Calu3 (cell line): Measurements from ENCODE around the gene PLEKHB2. TPM values are rescaled to one million over a fixed set of nuclear protein-coding genes. Genes with fewer than 3 reads are reported as not detected.

Experiments used
- BruUV-seq: library from RNA; stranded (reverse); fragments of 400-500 nt; replicated peaks from 2 replicates; lab custom pipeline; 2021; lab: Mats Ljungman, UMichigan
- CTCF ChIA-PET: fragments of 300-600 bp; sonication (Branson Sonifier 250); formaldehyde crosslinking; loops from one replicate; lab custom pipeline; 2022; ENCODE audit warnings: antibody characterized with exemption; lab: Charles Lee
- DNase-seq: peaks from one replicate; pipeline ENCODE4 v3.0.0; 2022
- H3K27ac Mint-ChIP-seq: one replicate; pipeline ENCODE4 v1.8.0; 2022; ENCODE audit warnings: mixed read lengths; ENCODE audit not compliant: unreplicated experiment
- H3K27me3 Mint-ChIP-seq: one replicate; pipeline ENCODE4 v1.8.0; 2022; ENCODE audit warnings: mixed read lengths; ENCODE audit not compliant: unreplicated experiment
- H3K36me3 Mint-ChIP-seq: one replicate; pipeline ENCODE4 v1.8.0; 2022; ENCODE audit warnings: mild to moderate bottlenecking, moderate library complexity, mixed read lengths; ENCODE audit not compliant: insufficient read depth, unreplicated experiment
- H3K4me1 Mint-ChIP-seq: one replicate; pipeline ENCODE4 v1.8.0; 2022; ENCODE audit warnings: mild to moderate bottlenecking, low read depth, mixed read lengths; ENCODE audit not compliant: unreplicated experiment
- H3K4me3 Mint-ChIP-seq: one replicate; pipeline ENCODE4 v1.8.0; 2022; ENCODE audit warnings: mild to moderate bottlenecking, low read depth, moderate library complexity, mixed read lengths; ENCODE audit not compliant: unreplicated experiment
- H3K9me3 Mint-ChIP-seq: one replicate; pipeline ENCODE4 v1.8.0; 2022; ENCODE audit warnings: low read depth, mixed read lengths; ENCODE audit not compliant: unreplicated experiment
- intact Hi-C: fragments of 100-400 bp; cut with micrococcal nuclease; formaldehyde crosslinking; loops from one replicate; pipeline ENCODE4 v1.10.0; 2022; ENCODE audit not compliant: unreplicated experiment
- total RNA-seq: library from RNA; stranded (reverse); gene quantifications from 2 replicates; pipeline ENCODE4 v1.2.3, GENCODE V29; 2022
- TF ChIP-seq, protein P1 (sequence below): fragments of 200-600 bp; IDR thresholded peaks from one replicate; pipeline ENCODE4 v1.8.0; 2022; ENCODE audit warnings: antibody characterized with exemption; ENCODE audit not compliant: unreplicated experiment

The PLEKHB2 gene
- total RNA-seq, 1 experiment from 2014 or later: 113 TPM

- H3K27ac Mint-ChIP-seq: peak within 1 kb of the TSS; percentile 80
- CTCF ChIA-PET: interaction anchor here (1.2 to 1.4 kb wide), 2 partner anchors 13 to 399 kb away, joined by 4 to 5 read pairs; partner anchors contain the start of gene MZT2A
- no peaks in the 10 kb centered on the region for H3K27me3 Mint-ChIP-seq
- DNase-seq: peak; percentile 92
- TF ChIP-seq, protein P1, sequence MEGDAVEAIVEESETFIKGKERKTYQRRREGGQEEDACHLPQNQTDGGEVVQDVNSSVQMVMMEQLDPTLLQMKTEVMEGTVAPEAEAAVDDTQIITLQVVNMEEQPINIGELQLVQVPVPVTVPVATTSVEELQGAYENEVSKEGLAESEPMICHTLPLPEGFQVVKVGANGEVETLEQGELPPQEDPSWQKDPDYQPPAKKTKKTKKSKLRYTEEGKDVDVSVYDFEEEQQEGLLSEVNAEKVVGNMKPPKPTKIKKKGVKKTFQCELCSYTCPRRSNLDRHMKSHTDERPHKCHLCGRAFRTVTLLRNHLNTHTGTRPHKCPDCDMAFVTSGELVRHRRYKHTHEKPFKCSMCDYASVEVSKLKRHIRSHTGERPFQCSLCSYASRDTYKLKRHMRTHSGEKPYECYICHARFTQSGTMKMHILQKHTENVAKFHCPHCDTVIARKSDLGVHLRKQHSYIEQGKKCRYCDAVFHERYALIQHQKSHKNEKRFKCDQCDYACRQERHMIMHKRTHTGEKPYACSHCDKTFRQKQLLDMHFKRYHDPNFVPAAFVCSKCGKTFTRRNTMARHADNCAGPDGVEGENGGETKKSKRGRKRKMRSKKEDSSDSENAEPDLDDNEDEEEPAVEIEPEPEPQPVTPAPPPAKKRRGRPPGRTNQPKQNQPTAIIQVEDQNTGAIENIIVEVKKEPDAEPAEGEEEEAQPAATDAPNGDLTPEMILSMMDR: no peak
- no peaks in the 10 kb centered on the region for H3K4me1 Mint-ChIP-seq
- peak within 1 kb of the TSS; percentile 74 for H3K4me3 Mint-ChIP-seq
- intact Hi-C loops: no loop called here
- BruUV-seq: no TSS peak
- H3K36me3 Mint-ChIP-seq: peaks cover 67% of the 10 kb centered on the region
- H3K9me3 Mint-ChIP-seq: no peaks in the 10 kb centered on the region
These were observed 12.0 kb upstream of the PLEKHB2 start, which contains the start of gene FAM168B for GRCh38 chr2:131093006-131093695. FAM168B (minus strand) TSS chr2:131093460; CDS start chr2:131082646, 10,814 bp downstream.

DNA sequence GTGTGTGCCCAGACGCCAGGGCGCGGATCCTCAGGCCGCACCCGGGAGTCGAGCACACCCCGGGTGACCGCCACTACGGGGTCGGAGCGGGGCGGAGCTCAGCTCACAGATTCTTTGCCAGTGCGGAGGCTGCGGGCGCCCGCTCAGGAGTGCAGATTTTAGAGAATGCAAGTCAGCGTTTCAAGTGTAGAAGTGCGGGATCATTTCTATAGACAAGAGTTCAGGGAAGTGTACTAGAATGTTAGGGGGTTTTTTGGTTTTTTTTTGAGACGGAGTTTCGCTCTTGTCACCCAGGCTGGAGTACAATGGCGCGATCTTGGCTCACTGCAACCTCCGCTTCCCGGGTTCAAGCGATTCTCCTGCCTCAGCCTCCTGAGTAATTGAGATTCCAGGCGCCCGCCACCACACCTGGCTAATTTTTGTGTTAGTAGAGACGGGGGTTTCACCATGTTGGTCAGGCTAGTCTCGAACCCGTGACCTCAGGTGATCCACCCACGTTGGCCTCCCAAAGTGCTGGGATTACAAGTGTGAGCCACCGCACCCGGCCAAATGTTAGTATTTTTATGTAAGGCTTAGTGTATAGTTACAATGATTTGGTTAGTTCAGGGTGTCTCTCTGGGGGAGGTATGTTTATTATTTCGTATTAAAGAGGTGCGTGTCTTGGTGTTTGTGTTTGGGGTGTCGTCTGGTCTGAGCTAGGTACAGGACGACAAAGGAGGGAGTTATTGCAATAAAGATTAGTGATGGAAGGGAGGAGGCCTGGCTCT lies 11.3 kb upstream of the PLEKHB2 start:
- CTCF ChIA-PET: interaction anchor here (1.0 to 1.4 kb wide), 3 partner anchors 9 to 399 kb away, joined by 3 to 5 read pairs (median 4); partner anchors contain the start of gene MZT2A
- Mint-ChIP-seq H3K27ac (peak overlapping the region; percentile 80), H3K4me3 (peak overlapping the region; percentile 74), H3K27me3 (no peaks in the 10 kb centered on the region), H3K4me1 (no peaks in the 10 kb centered on the region), H3K9me3 (no peaks in the 10 kb centered on the region), H3K36me3 (peaks cover 60% of the 10 kb centered on the region)
- TSS peak; percentile 94 for BruUV-seq
- intact Hi-C loops: no loop called here
- TF ChIP-seq, protein P1: no peak
- no peak for DNase-seq

GRCh38 chr2:131094463-131095281 lies 10.5 kb upstream of the PLEKHB2 start:
- no TSS peak for BruUV-seq
- Mint-ChIP-seq H3K27me3 (no peaks in the 10 kb centered on the region), H3K36me3 (peaks cover 52% of the 10 kb centered on the region), H3K4me1 (no peaks in the 10 kb centered on the region), H3K4me3 (peak overlapping the region; percentile 74), H3K9me3 (no peaks in the 10 kb centered on the region), H3K27ac (peak overlapping the region; percentile 80)
- CTCF ChIA-PET: interaction anchor here (1.0 kb wide), 1 partner anchor 10 kb away, joined by 3 read pairs; no protein-coding TSS in a partner anchor
- TF ChIP-seq, protein P1: no peak
- intact Hi-C loops: no loop called here
- DNase-seq: no peak

DNA sequence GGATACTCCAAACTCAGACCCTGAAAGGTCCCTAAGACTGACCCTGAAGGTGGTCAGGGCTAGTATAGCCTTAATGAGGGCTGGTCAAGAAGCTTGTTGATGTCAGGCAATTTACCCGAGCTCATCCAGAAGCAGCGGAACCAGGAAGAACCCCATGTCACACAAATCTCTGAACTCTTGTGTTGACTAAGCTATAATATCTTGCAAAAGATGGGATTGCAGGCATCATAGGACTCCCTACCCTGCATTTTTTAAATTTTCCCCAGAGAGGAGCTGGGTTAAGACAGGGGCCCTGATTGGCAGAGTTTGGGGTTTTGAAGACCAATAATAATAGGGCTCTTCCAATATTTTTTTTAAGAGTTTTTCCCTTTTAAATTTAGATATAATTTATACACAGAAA lies 2.0 kb upstream of the PLEKHB2 start:
- no peak for DNase-seq
- BruUV-seq: no TSS peak

More for the DNA sequence above, 2.0 kb upstream of the PLEKHB2 start:
- peaks cover 26% of the 10 kb centered on the region for H3K36me3 Mint-ChIP-seq
- peaks cover 23% of the 10 kb centered on the region for H3K4me1 Mint-ChIP-seq
- TF ChIP-seq, protein P1: no peak
- H3K27me3 Mint-ChIP-seq: no peaks in the 10 kb centered on the region
- no peaks in the 10 kb centered on the region for H3K9me3 Mint-ChIP-seq
- intact Hi-C loops: no loop called here
- no peak overlapping the region for H3K27ac Mint-ChIP-seq
- H3K4me3 Mint-ChIP-seq: no peak overlapping the region
- CTCF ChIA-PET: interaction anchor here (0.7 kb wide), 1 partner anchor 1304 kb away, joined by 3 read pairs; no protein-coding TSS in a partner anchor
